ENCODE data around the gene INO80.

DNA sequence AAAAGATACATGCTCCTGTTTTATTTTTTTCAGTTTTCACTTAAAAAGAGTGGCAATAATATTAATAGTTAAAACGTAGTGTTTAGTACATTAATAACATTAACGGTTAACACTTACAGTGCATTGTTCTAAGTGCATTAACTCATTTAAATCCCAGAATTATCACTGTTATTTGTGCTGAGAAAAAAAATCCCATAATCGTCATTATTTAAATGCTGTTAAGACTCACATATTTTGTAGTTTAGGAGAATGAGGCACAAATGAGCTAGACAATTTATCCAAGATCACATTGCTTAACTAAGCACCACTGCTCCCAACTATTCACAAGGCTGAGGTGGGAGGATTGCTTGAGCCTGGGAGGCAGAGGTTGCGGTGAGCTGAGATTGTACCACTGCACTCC is 127.9 kb downstream of the INO80 start:
- TF ChIP-seq, protein P1, sequence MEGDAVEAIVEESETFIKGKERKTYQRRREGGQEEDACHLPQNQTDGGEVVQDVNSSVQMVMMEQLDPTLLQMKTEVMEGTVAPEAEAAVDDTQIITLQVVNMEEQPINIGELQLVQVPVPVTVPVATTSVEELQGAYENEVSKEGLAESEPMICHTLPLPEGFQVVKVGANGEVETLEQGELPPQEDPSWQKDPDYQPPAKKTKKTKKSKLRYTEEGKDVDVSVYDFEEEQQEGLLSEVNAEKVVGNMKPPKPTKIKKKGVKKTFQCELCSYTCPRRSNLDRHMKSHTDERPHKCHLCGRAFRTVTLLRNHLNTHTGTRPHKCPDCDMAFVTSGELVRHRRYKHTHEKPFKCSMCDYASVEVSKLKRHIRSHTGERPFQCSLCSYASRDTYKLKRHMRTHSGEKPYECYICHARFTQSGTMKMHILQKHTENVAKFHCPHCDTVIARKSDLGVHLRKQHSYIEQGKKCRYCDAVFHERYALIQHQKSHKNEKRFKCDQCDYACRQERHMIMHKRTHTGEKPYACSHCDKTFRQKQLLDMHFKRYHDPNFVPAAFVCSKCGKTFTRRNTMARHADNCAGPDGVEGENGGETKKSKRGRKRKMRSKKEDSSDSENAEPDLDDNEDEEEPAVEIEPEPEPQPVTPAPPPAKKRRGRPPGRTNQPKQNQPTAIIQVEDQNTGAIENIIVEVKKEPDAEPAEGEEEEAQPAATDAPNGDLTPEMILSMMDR (IDR thresholded peaks at IDR 0.05), result no peak
- TF ChIP-seq EZH2 (IDR thresholded peaks at IDR 0.05; ENCODE audit: borderline replicate concordance, insufficient read depth, low read depth, low read length, poor library complexity, severe bottlenecking), result no peak

Measured in B cell (primary cell).